ENCODE measurements around the gene SLC44A3.

The SLC44A3 gene

GRCh38 chr1:94899756-94900155 lies 79.6 kb downstream of the SLC44A3 start:
- no peaks in the 10 kb centered on the region for H3K79me1 ChIP-seq (ENCODE audit: low read length)
- no peak overlapping the region for H2BK12ac ChIP-seq (ENCODE audit: low read length)
- H2BK5ac ChIP-seq (ENCODE audit: low read depth, low read length, poor library complexity): no peak overlapping the region
- no peak overlapping the region for H3K4me2 ChIP-seq (ENCODE audit: low read length)
- no peaks in the 10 kb centered on the region for H3K79me2 ChIP-seq (ENCODE audit: control insufficient read depth, insufficient read depth, low read length, poor library complexity)
- no peak overlapping the region for H3K9ac ChIP-seq (ENCODE audit: low read length)
- H3K14ac ChIP-seq (ENCODE audit: low read length): no peak overlapping the region
- no peak overlapping the region for H2BK120ac ChIP-seq (ENCODE audit: insufficient read depth, low read length, poor library complexity)
- peaks cover 4 to 9% of the 10 kb centered on the region in 2 experiments for H3K4me1 ChIP-seq (ENCODE audit: control insufficient read depth in 1 of 2, insufficient read depth in 2 of 2, low read length in 2 of 2)
- no peak overlapping the region for H4K91ac ChIP-seq (ENCODE audit: low read depth, low read length)
- H2AFZ ChIP-seq (ENCODE audit: insufficient read depth, low read length, poor library complexity): no peak overlapping the region
- WGBS (ENCODE audit: extremely low coverage, insufficient coverage, insufficient read length): no CpG with 5 or more reads among the region's 1 CpG
- H3K4me3 ChIP-seq (ENCODE audit: low read depth, low read length): no peak overlapping the region
- no peak overlapping the region for H3K18ac ChIP-seq (ENCODE audit: low read length)
- no peak overlapping the region for H3K4ac ChIP-seq (ENCODE audit: low read depth, low read length)
- no peak overlapping the region for H3K27ac ChIP-seq (ENCODE audit: low read depth, low read length)
- H4K12ac ChIP-seq (ENCODE audit: low read depth, low read length): no peak overlapping the region
- peaks cover 9 to 34% of the 10 kb centered on the region in 2 experiments for H3K36me3 ChIP-seq (ENCODE audit: control insufficient read depth in 1 of 2, insufficient read depth in 2 of 2, low read length in 2 of 2)
- no peak overlapping the region for H4K8ac ChIP-seq (ENCODE audit: low read depth, low read length)
- H3K9me3 ChIP-seq (ENCODE audit: insufficient read depth, low read depth, low read length): no peaks in the 10 kb centered on the region
- H3K23ac ChIP-seq (ENCODE audit: low read length): no peak overlapping the region
- H2AK5ac ChIP-seq (ENCODE audit: low read length): no peak overlapping the region
- H3K27me3 ChIP-seq (ENCODE audit: insufficient read depth, low read length): no peaks in the 10 kb centered on the region
- DNase-seq: no peak

GRCh38 chr1:94901841-94902240 lies 81.7 kb downstream of the SLC44A3 start:
- no peak overlapping the region for H2BK120ac ChIP-seq (ENCODE audit: insufficient read depth, low read length, poor library complexity)
- DNase-seq: no peak
- no peak overlapping the region for H3K4me3 ChIP-seq (ENCODE audit: low read depth, low read length)
- H3K27me3 ChIP-seq (ENCODE audit: insufficient read depth, low read length): no peaks in the 10 kb centered on the region
- H3K4me1 ChIP-seq (ENCODE audit: control insufficient read depth in 1 of 2, insufficient read depth in 2 of 2, low read length in 2 of 2): peaks cover 4 to 9% of the 10 kb centered on the region in 2 experiments
- no peak overlapping the region for H2BK5ac ChIP-seq (ENCODE audit: low read depth, low read length, poor library complexity)
- no peak overlapping the region for H3K23ac ChIP-seq (ENCODE audit: low read length)
- H3K36me3 ChIP-seq (ENCODE audit: control insufficient read depth in 1 of 2, insufficient read depth in 2 of 2, low read length in 2 of 2): peaks cover 7 to 24% of the 10 kb centered on the region in 2 experiments
- H2AK5ac ChIP-seq (ENCODE audit: low read length): no peak overlapping the region
- H3K4ac ChIP-seq (ENCODE audit: low read depth, low read length): no peak overlapping the region
- no peaks in the 10 kb centered on the region for H3K9me3 ChIP-seq (ENCODE audit: insufficient read depth, low read depth, low read length)
- WGBS (ENCODE audit: extremely low coverage, insufficient coverage, insufficient read length): no CpG with 5 or more reads among the region's 4 CpGs
- H4K91ac ChIP-seq (ENCODE audit: low read depth, low read length): no peak overlapping the region
- H4K12ac ChIP-seq (ENCODE audit: low read depth, low read length): no peak overlapping the region
- H2BK12ac ChIP-seq (ENCODE audit: low read length): no peak overlapping the region
- H2AFZ ChIP-seq (ENCODE audit: insufficient read depth, low read length, poor library complexity): no peak overlapping the region
- no peak overlapping the region for H3K9ac ChIP-seq (ENCODE audit: low read length)
- H3K14ac ChIP-seq (ENCODE audit: low read length): no peak overlapping the region
- H3K4me2 ChIP-seq (ENCODE audit: low read length): no peak overlapping the region
- no peaks in the 10 kb centered on the region for H3K79me1 ChIP-seq (ENCODE audit: low read length)
- H3K27ac ChIP-seq (ENCODE audit: low read depth, low read length): no peak overlapping the region
- no peak overlapping the region for H4K8ac ChIP-seq (ENCODE audit: low read depth, low read length)
- peaks cover 10% of the 10 kb centered on the region for H3K79me2 ChIP-seq (ENCODE audit: control insufficient read depth, insufficient read depth, low read length, poor library complexity)
- H3K18ac ChIP-seq (ENCODE audit: low read length): no peak overlapping the region

GRCh38 chr1:94903280-94904009 lies 83.3 kb downstream of the SLC44A3 start:
- Histone ChIP-seq H3K27me3 (ENCODE audit: insufficient read depth, low read length) (no peaks in the 10 kb centered on the region), H2AFZ (ENCODE audit: insufficient read depth, low read length, poor library complexity) (no peak overlapping the region), H4K12ac (ENCODE audit: low read depth, low read length) (no peak overlapping the region), H2BK12ac (ENCODE audit: low read length) (no peak overlapping the region), H3K9ac (ENCODE audit: low read length) (no peak overlapping the region), H3K79me2 (ENCODE audit: control insufficient read depth, insufficient read depth, low read length, poor library complexity) (peaks cover 14% of the 10 kb centered on the region), H3K36me3 (ENCODE audit: control insufficient read depth in 1 of 2, insufficient read depth in 2 of 2, low read length in 2 of 2) (peaks cover 12 to 23% of the 10 kb centered on the region in 2 experiments), H2AK5ac (ENCODE audit: low read length) (no peak overlapping the region), H3K18ac (ENCODE audit: low read length) (no peak overlapping the region), H3K4me3 (ENCODE audit: low read depth, low read length) (no peak overlapping the region), H3K23ac (ENCODE audit: low read length) (no peak overlapping the region), H3K27ac (ENCODE audit: low read depth, low read length) (no peak overlapping the region), H3K79me1 (ENCODE audit: low read length) (no peaks in the 10 kb centered on the region), H4K8ac (ENCODE audit: low read depth, low read length) (no peak overlapping the region), H4K91ac (ENCODE audit: low read depth, low read length) (no peak overlapping the region), H3K4me2 (ENCODE audit: low read length) (no peak overlapping the region), H2BK5ac (ENCODE audit: low read depth, low read length, poor library complexity) (no peak overlapping the region), H3K14ac (ENCODE audit: low read length) (no peak overlapping the region), H3K9me3 (ENCODE audit: insufficient read depth, low read depth, low read length) (no peaks in the 10 kb centered on the region), H3K4me1 (ENCODE audit: control insufficient read depth in 1 of 2, insufficient read depth in 2 of 2, low read length in 2 of 2) (peaks cover 4 to 12% of the 10 kb centered on the region in 2 experiments), H2BK120ac (ENCODE audit: insufficient read depth, low read length, poor library complexity) (no peak overlapping the region), H3K4ac (ENCODE audit: low read depth, low read length) (no peak overlapping the region)
- no CpG with 5 or more reads among the region's 7 CpGs for WGBS (ENCODE audit: extremely low coverage, insufficient coverage, insufficient read length)
- no peak for DNase-seq

GRCh38 chr1:94905207-94905606 lies 85.0 kb downstream of the SLC44A3 start:
- Histone ChIP-seq H3K9me3 (ENCODE audit: insufficient read depth, low read depth, low read length) (no peaks in the 10 kb centered on the region), H3K23ac (ENCODE audit: low read length) (no peak overlapping the region), H2BK5ac (ENCODE audit: low read depth, low read length, poor library complexity) (no peak overlapping the region), H4K91ac (ENCODE audit: low read depth, low read length) (no peak overlapping the region), H3K36me3 (ENCODE audit: control insufficient read depth in 1 of 2, insufficient read depth in 2 of 2, low read length in 2 of 2) (peaks cover 15 to 16% of the 10 kb centered on the region in 2 experiments), H3K79me1 (ENCODE audit: low read length) (no peaks in the 10 kb centered on the region), H3K27ac (ENCODE audit: low read depth, low read length) (no peak overlapping the region), H3K14ac (ENCODE audit: low read length) (no peak overlapping the region), H3K4me3 (ENCODE audit: low read depth, low read length) (no peak overlapping the region), H2BK12ac (ENCODE audit: low read length) (no peak overlapping the region), H3K4me2 (ENCODE audit: low read length) (no peak overlapping the region), H2AK5ac (ENCODE audit: low read length) (no peak overlapping the region), H3K4me1 (ENCODE audit: control insufficient read depth in 1 of 2, insufficient read depth in 2 of 2, low read length in 2 of 2) (peaks cover 10 to 19% of the 10 kb centered on the region in 2 experiments), H2BK120ac (ENCODE audit: insufficient read depth, low read length, poor library complexity) (no peak overlapping the region), H3K18ac (ENCODE audit: low read length) (no peak overlapping the region), H3K4ac (ENCODE audit: low read depth, low read length) (peak overlapping the region; percentile 88), H4K8ac (ENCODE audit: low read depth, low read length) (no peak overlapping the region), H3K27me3 (ENCODE audit: insufficient read depth, low read length) (no peaks in the 10 kb centered on the region), H2AFZ (ENCODE audit: insufficient read depth, low read length, poor library complexity) (no peak overlapping the region), H3K79me2 (ENCODE audit: control insufficient read depth, insufficient read depth, low read length, poor library complexity) (peaks cover 21% of the 10 kb centered on the region), H3K9ac (ENCODE audit: low read length) (no peak overlapping the region), H4K12ac (ENCODE audit: low read depth, low read length) (no peak overlapping the region)
- no peak for DNase-seq
- WGBS (ENCODE audit: extremely low coverage, insufficient coverage, insufficient read length): no CpG with 5 or more reads among the region's 4 CpGs

Measured in trophoblast cell (in vitro differentiated cells and primary cell).